ENCODE results near the gene TULP4. TPM values are rescaled to one million over a fixed set of nuclear protein-coding genes. Genes with fewer than 3 reads are reported as not detected.

The TULP4 gene
- total RNA-seq, 1 donor, result 131 TPM

DNA sequence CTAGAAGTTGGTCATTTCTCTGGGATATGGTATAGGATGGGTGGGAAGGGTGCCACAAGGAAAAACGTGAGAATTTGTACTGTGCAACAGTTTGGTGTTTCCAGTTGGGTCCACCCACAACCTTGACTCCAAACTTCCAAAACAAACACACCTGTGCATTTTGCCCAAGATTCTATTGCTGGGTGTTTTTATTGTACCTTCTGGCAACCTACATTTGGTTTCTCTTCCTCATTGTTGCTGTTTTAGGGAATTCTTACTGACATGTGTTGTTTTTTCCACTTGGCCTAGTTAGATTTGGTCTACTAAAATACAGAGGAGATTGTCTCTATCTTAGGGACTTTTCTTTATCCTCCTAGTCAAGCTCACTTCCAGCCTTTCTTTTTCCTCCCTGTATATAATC, 16.7 kb downstream of the TULP4 start:
- H3K4me3 ChIP-seq (ENCODE audit: low read depth, low read length), result no peak overlapping the region
- TF ChIP-seq, protein P1, sequence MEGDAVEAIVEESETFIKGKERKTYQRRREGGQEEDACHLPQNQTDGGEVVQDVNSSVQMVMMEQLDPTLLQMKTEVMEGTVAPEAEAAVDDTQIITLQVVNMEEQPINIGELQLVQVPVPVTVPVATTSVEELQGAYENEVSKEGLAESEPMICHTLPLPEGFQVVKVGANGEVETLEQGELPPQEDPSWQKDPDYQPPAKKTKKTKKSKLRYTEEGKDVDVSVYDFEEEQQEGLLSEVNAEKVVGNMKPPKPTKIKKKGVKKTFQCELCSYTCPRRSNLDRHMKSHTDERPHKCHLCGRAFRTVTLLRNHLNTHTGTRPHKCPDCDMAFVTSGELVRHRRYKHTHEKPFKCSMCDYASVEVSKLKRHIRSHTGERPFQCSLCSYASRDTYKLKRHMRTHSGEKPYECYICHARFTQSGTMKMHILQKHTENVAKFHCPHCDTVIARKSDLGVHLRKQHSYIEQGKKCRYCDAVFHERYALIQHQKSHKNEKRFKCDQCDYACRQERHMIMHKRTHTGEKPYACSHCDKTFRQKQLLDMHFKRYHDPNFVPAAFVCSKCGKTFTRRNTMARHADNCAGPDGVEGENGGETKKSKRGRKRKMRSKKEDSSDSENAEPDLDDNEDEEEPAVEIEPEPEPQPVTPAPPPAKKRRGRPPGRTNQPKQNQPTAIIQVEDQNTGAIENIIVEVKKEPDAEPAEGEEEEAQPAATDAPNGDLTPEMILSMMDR (IDR thresholded peaks at IDR 0.05; ENCODE audit: insufficient read depth, low read length), result no peak
- no peak for DNase-seq (ENCODE audit: low read depth)

DNA sequence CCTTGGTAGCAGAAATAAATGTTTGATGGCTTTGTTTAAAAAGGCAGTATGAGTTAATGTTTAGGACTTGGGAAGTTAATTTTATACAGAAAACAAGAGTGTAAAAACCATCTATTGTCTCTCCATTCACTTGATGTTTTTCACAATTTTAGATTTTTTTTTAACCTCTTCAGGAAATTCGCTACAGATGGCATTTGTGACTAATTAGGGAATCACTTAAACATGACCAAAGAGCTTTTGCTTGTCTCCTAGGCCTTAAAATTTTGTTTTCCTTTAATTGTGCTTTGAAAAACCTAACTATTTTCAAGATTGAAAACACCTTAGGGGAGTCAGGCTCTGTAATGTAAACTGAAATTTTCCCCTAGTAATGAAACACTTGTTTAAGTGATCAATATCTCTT, 17.3 kb downstream of the TULP4 start:
- no peak for DNase-seq (ENCODE audit: low read depth)
- TF ChIP-seq, protein P1 (IDR thresholded peaks at IDR 0.05; ENCODE audit: insufficient read depth, low read length), result no peak
- no peak overlapping the region for H3K4me3 ChIP-seq (ENCODE audit: low read depth, low read length)

DNA sequence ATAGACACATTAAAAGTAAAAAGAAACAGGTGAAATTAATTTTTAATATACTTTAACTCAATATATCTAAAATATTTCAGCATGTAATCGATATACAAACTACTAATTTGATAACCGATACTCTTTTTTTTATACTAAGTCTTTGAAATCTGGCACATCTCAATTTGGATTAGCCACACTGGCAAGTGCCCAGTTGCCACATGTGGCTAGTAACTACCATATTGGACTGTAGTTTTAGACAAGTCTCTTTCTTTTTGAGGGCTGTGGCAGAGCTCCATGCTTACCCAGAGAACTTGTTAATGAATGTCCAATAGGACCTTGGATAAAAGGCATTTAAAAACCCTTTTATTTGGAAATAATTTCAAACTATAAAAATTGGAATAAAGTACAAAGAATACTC, 17.8 kb downstream of the TULP4 start:
- no peak overlapping the region for H3K4me3 ChIP-seq (ENCODE audit: low read depth, low read length)
- DNase-seq (ENCODE audit: low read depth), result no peak
- TF ChIP-seq, protein P1 (IDR thresholded peaks at IDR 0.05; ENCODE audit: insufficient read depth, low read length), result no peak

DNA sequence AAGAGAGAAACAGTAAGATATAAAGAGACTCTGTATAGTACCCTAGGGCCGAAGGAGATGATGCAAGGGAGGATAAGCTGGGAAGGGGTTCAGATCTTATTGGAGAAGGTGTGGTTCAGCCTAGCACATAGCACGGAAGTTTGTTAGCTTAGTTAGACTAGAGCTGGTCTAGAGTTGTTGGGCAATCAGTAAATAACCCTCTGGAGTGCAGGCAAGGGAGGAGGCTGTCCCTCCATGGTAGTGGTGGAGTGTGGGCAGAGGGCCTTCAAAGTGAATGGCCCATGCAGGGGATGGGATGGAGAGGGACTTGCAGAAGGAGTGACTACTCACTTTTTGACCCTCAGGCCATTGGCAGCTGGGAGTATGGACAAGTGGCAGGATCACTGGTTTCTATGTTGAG, 20.0 kb downstream of the TULP4 start:
- no peak for DNase-seq (ENCODE audit: low read depth)
- TF ChIP-seq, protein P1 (IDR thresholded peaks at IDR 0.05; ENCODE audit: insufficient read depth, low read length), result no peak
- no peak overlapping the region for H3K4me3 ChIP-seq (ENCODE audit: low read depth, low read length)

DNA sequence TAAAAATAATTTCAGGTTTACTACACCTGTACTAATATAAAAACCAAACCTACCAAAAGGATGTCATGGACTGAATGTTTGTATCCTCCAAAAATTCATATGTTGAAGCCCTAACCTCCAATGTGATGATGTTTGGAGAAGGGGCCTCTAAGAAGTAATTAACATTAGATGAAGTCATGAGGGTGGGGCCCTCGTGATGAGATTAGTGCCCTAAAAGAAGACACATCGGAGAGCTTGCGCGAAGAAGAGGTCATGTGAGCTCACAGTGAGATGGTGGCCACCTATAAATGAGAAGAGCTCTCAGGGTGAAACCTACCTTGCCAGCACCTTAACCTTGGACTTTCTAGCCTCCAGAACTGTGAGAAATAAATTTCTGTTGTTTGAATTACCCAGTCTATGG, 20.8 kb downstream of the TULP4 start:
- no peak for DNase-seq (ENCODE audit: low read depth)
- no peak overlapping the region for H3K4me3 ChIP-seq (ENCODE audit: low read depth, low read length)
- TF ChIP-seq, protein P1 (IDR thresholded peaks at IDR 0.05; ENCODE audit: insufficient read depth, low read length), result no peak

DNA sequence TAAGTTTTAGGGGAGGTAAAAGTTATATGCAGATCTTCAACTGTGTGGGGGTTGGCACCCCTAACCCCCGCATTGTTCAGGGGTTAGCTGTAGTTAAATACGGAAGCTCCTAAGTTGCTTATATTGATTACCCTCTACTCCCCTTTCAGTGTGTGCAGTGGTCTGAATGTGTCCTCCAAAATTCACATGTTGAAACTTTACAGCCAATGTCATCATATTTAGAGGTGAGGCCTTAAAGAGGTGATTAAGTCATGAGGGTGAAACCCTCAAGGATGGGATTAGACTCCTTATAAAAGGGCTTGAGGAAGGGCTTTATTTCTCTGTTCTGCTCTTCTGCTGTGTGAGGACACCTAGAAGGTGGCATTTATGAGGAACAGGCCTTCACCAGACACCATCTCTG, 22.3 kb downstream of the TULP4 start:
- TF ChIP-seq, protein P1 (IDR thresholded peaks at IDR 0.05; ENCODE audit: insufficient read depth, low read length), result no peak
- H3K4me3 ChIP-seq (ENCODE audit: low read depth, low read length), result no peak overlapping the region

DNA sequence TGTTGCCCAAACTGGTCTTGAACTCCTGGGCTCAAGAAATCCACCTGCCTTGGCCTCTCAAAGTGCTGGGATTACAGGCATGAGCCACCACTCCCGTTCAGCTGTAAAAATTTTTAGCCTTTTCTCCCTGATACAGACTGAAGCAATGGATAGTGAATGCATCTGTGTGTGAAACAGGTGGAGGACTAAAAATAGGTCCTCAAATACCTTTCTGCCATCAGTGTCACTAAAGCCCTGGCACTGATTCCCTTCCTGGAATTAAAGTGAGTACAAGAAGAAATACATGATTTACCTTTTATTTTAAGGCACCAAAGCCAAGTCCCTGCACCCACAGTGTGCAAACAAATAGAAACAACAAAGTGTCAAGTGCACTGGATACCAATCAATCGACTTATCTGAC, 25.1 kb downstream of the TULP4 start:
- no peak for DNase-seq (ENCODE audit: low read depth)
- TF ChIP-seq, protein P1 (IDR thresholded peaks at IDR 0.05; ENCODE audit: insufficient read depth, low read length), result no peak
- no peak overlapping the region for H3K4me3 ChIP-seq (ENCODE audit: low read depth, low read length)

More for the DNA sequence above, 22.3 kb downstream of the TULP4 start:
- DNase-seq (ENCODE audit: low read depth), result no peak

All from fibroblast of the aortic adventitia (primary cell).